NCI-H82 treated with DMSO at 0.1 percent for 48 hours (cell line): ENCODE results near the gene AGO3.

Source experiments
- DNase-seq: peaks from one replicate; lab custom pipeline; 2025; ENCODE audit not compliant: unreplicated experiment; lab: John Stamatoyannopoulos, UW

AGO3 gene

GRCh38 chr1:36080801-36081200 is 149.9 kb downstream of the AGO3 start:
- no peak for DNase-seq

GRCh38 chr1:36081926-36082485 is 151.1 kb downstream of the AGO3 start:
- no peak for DNase-seq

GRCh38 chr1:36083219-36083618 is 152.3 kb downstream of the AGO3 start:
- DNase-seq, result no peak

DNA sequence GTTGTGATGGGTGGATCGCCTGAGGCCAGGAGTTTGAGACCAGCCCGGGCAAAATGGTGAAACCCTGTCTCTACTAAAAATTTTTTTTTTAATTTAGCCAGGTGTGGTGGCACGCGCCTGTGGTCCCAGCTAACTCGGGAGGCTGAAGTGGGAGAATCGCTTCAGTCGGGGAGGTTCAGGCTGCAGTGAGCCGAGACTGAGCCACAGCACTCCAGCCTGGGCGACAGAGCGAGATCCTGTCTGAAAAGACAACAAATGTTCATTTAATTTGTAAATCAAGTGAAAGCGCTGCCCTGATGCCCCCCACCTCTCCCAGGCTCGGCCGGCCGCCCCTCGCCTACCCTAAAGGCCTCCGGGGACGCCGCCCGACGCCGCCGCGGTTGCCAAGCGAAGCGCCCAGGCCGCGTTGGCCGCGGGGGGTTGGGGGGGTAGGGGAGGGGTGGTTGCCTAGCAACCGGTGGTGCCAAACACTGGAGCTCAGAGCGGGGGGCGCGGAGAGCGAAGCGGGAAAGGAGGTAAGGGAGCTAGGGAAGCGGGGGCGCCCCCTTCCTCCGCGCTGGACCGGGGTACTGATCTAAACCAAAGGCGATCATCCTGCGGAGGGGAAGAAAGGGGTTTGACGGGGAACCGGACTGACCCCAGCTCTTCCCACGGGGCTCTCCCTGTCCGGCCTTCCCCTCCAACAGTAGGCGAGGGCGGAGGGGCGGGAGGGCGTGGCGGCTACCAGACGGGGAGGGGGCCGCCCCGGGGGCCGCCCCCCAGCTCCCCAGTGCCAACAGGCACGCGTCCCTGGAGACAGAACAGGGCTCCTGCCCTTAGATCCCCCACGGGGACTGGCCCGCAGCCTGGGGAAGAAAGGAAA is 153.0 kb downstream of the AGO3 start, which contains the start of gene TEKT2:
TEKT2 (plus strand) TSS at position 460 of the 862 bp plus-strand sequence. CDS start 828 bp downstream, outside the sequence.
- DNase-seq, result peak; percentile 73

DNA sequence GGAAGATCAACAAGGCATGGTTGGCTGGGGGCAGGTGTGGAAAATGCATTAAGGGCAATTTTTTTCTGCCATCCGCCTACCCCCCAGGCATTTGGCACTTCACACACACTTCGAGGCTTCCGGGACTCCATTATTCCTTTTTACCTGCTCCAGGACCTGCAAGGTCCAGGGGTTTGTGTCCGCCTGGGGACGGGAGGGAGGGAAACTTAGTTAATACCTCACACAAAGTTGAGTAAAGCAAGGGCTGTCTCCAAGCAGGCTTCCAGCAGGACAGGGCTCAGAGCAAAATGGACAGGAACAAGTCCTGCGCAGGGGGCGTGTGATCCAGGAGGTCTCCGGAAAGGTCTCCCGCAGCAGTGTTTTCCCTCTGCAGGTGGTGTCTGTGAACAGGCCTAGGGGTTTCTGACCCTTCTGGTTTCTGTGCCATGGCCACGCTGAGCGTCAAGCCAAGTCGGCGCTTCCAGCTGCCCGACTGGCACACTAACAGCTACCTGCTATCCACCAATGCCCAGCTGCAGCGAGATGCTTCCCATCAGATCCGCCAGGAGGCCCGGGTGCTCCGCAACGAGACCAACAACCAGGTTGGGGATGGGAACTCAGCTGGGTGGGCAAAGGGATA is 153.7 kb downstream of the AGO3 start:
- no peak for DNase-seq

DNA sequence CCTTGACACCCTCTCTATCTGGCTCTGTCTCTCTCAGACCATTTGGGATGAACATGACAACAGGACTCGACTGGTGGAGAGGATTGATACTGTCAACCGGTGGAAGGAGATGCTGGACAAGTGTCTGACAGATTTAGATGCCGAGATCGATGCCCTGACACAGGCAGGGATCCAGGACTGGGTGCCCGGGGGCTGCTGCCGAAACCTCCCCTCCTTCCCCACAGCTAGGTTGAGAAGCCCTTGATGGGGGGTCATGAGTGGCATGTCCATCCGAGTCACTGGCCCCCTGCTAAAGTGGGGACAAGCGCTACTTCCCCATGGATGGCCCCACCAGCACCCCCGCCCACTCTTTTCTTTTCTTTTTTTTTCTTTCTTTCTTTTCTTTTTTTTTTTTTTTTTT is 154.2 kb downstream of the AGO3 start:
- no peak for DNase-seq

GRCh38 chr1:36085686-36086526 is 155.0 kb downstream of the AGO3 start:
- no peak for DNase-seq

DNA sequence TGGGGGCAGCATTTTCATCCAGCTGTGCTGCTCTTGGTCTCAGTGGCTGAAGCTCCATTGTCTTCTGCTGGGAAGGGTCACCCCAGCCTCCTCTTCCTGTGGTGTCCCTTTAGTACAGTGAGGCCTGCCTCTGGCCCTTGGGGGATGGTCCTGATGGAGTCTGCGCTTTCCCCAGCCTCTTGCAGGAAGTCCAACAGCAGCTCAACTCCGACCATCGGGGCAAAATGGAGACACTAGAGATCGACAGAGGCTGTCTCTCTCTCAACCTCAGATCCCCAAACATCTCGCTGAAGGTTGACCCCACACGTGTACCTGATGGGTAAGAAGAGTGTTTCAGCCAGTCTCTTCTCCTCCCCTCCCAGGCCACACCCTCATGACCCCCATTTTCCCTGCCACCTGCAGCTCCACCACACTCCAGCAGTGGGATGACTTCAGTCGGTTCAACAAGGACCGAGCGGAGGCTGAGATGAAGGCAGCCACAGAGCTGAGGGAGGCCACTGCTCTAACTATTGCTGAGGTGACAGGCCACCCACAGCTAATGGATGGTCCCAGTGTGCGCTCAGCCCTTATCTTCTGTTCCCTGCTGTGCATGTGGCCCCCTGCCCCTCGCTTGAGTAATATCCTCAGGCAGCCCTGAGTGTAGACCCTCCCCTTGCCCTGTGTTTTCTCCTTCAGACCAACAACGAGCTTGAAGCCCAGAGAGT is 155.8 kb downstream of the AGO3 start:
- DNase-seq, result no peak

GRCh38 chr1:36087233-36088123 is 156.6 kb downstream of the AGO3 start:
- no peak for DNase-seq

DNA sequence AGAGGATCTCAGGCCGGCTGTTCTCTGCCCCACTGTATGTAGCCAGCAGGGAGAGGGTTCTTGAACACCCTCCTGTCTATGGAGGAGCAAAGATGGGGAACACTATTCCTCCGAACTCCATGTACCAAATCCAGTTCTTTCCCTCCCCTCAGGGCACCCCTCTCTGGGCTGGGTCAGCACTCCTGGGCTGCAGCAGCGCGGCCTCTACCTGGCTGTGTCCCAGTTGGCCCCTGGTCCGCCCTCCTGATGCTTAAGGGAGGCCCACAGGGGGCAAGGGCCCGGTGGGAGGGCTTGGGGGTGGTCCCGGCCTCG is 157.3 kb downstream of the AGO3 start:
- no peak for DNase-seq

DNA sequence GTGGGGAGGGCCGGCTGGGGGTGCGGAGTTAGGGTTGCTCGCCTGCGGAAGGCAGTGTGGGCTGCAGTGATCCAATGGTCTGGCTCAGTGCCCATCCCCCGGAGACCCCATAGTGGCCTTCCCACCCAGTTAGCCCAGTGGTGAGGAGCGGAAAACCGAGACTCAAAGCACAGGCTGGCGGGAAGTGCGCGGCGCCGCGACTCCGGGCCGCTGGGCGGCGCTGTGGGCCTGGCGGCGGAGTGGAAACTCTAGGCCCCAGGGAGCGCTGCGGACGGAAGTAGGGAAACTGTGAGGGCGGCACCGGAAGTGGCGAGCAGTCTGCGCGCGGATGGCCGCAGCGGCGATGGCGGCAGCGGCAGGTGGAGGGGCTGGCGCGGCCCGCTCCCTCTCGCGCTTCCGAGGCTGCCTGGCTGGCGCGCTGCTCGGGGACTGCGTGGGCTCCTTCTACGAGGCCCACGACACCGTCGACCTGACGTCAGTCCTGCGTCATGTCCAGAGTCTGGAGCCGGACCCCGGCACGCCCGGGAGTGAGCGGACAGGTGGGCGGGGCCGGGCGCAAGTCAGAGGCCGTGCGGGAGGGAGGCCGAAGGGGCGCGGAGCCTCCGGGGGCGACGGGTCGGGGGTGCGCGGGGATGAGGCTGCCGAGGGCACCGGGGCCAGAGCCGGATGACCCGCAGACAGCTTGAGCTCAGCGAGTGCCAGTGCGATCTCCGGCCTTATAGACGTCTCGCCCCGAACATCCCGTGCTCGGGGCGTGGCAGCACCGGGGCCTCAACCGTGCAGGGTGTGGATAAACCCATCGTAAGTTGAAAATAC is 157.9 kb downstream of the AGO3 start, which contains the start of gene ADPRS:
ADPRS (plus strand) TSS at position 316 of the 816 bp plus-strand sequence; CDS start at position 329, 13 bp downstream.
- DNase-seq, result peak; percentile 74

- DNase-seq, result no peak
Observed at GRCh38 chr1:36089393-36090121, 158.7 kb downstream of the AGO3 start.

DNA sequence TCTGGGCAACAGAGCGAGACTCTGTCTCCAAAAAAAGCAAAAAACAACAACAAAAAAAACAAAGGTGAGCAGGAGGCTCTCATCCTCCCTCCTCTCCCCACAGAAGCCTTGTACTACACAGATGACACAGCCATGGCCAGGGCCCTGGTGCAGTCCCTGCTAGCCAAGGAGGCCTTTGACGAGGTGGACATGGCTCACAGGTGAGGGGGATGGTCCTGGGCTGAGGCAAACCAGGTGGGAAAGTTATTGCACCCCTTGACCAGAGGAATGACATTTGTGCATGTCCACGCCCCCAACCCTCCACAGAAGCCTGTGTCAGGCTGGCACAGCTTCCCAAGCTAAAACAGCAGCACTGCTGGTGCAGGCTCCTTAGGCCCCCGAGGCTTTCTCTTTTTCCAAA is 160.2 kb downstream of the AGO3 start:
- DNase-seq, result no peak

DNA sequence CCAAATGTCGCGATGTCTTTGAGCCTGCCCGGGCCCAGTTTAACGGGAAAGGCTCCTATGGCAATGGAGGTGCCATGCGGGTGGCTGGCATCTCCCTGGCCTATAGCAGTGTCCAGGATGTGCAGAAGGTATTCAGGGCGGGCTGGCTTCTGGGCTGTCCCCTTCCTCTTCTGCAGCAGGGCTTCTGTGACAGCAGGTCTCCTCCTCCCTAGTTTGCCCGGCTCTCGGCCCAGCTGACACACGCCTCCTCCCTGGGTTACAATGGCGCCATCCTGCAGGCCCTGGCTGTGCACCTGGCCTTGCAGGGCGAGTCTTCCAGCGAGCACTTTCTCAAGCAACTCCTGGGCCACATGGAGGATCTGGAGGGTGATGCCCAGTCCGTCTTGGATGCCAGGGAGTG is 160.8 kb downstream of the AGO3 start:
- no peak for DNase-seq

GRCh38 chr1:36092166-36092797 is 161.4 kb downstream of the AGO3 start:
- no peak for DNase-seq

DNA sequence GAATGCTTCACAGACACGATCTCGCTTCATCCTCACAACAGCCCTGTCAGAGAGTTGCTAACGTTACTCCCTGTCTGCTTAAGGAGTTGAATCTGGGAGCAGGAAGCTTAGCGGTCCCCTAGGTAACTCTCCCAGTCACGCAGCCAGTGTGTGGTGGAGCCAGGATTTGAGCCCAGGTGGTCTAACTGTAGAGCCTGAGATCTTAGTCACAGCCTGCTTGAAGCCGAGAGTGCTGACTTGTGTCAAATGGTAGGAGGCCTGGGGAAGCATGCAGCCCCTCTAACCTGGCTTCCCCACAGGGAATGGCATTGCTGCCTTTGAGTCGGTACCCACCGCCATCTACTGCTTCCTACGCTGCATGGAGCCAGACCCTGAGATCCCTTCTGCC is 161.9 kb downstream of the AGO3 start:
- no peak for DNase-seq

DNA sequence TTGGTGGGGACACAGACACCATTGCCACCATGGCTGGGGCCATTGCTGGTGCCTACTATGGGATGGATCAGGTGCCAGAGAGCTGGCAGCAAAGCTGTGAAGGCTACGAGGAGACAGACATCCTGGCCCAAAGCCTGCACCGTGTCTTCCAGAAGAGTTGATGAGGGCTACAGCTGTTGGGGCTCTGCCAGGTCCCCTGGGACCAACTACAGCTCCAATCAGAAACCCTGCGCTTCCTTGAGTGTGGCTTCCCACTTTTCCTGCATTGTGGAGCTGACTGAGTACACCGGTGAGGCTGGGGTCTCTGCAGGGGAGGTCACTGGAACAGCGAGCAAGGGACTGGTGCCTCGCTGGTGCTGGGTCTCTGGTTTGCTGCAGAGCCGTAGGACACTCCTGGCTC is 162.3 kb downstream of the AGO3 start:
- DNase-seq, result no peak

GRCh38 chr1:36093929-36094328 is 163.0 kb downstream of the AGO3 start:
- no peak for DNase-seq
